ENCODE measurements around the gene RPL7L1. TPM values are rescaled to one million over a fixed set of nuclear protein-coding genes. Genes with fewer than 3 reads are reported as not detected.

The RPL7L1 gene
- total RNA-seq, 1 experiment from 2014 or later: 67.1 TPM

DNA sequence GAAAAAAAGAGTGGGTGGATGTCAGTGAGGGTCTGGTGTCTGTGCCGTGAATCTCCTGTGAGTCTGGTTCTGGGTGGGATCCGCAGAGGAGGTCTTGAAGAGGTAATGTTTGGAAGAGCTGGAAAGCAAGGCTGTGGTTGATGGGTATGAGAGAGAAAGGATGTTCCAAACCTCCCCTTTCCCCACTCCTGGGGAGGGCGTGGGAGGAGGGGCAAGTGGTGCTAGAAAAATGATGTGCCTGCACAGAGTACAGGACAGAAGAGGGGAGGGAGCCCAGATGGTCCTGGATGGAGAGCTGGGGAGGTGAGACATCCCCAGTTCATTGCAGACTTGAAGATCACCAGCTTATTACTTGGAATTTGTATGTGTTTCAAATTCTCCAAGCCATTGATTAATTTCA is 53.0 kb downstream of the RPL7L1 start:
- DNase-seq (ENCODE audit: low spot score): no peak

DNA sequence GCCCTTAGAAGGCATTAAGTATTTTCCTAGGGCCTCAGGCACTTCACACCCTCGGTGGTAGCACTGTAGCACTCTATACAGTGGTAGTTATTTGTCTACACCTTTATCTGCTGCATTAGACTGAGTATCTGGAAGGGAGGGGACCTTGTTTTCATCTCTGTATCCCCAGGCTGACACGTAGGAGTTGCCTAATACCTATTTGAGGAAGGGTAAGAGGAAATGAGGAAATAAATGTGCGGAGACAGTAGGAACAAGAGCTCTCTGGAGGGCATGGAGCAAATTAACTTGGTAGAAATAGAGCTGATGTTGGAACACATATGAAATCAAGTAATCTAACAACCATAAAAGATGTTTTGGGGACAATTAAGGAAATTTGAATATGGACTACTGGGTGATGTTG is 53.8 kb downstream of the RPL7L1 start:
- no peak for DNase-seq (ENCODE audit: low spot score)

DNA sequence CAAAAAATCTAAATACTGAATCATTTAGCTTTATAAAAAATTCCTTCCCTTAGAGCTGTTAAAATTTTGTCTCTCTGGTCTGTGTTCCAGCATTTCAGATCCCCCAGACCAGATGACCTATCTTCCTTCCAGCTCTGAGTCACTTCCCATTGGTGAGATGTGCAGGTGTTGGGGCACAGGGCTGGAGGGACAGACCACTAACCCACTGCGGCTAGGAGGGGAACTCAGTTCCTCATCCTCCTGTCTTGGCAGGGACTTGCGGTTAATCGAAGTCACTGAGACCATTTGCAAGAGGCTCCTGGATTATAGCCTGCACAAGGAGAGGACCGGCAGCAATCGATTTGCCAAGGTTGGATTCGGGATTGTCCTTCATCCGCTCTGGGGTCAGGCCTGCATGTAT is 55.9 kb downstream of the RPL7L1 start:
- DNase-seq (ENCODE audit: low spot score): no peak

DNA sequence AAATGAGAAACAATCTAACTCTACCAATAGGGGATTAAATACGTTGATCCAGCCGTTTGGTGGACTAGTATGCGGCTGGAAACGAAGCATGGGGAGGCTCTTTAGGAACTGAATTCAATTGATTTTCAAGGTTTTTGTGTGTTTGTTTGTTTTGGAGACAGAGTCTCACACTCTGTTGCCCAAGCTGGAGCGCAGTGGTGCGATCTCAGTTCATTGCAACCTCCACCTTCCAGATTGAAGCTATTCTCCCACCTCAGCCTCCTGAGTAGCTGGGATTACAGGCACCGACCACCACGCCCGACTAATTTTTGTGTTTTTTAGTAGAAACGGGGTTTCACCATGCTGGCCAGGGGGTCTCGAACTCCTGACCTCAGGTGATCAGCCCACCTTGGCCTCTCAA is 57.0 kb downstream of the RPL7L1 start:
- no peak for DNase-seq (ENCODE audit: low spot score)

DNA sequence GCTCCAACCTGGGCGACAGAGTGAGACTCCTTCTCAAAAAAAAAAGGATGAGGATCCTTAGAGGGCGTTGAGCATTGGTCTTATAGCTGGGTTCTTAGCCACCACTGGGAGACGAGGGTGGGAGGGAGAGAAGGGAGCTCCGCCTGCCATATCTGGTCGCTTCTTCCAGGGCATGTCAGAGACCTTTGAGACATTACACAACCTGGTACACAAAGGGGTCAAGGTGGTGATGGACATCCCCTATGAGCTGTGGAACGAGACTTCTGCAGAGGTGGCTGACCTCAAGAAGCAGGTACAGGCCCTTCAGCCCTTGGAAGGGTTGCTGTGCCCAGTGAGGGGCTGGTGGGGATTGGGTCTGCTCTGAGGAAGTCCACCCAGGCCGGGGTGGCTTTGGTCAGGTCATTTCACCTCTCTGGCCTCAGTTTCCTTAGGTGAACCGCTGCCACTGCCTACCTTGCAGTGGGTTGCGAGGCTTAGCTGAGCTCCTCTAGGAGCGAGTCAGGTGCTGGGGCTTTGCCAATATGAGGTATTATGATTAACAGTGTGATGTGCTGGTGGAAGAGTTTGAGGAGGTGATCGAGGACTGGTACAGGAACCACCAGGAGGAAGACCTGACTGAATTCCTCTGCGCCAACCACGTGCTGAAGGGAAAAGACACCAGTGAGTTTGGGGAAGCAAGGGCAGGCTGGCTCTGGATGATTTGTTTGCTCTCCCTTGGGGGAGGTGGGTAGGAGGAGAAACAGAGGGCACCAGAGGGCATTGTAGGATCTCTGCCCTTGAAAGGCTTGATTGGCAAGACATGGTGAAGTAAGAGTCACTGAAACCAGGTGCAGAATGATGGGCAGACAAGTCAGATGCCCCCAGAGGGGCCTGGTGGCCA is 58.4 kb downstream of the RPL7L1 start:
- no peak for DNase-seq (ENCODE audit: low spot score)

DNA sequence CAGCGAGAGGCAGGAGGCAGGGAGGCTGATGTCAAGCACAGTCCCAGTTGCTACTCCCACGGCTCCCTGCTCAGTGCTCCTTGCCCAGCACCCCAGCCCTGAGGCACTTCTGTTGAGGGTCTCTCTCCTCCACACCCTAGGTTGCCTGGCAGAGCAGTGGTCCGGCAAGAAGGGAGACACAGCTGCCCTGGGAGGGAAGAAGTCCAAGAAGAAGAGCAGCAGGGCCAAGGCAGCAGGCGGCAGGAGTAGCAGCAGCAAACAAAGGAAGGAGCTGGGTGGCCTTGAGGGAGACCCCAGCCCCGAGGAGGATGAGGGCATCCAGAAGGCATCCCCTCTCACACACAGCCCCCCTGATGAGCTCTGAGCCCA is 59.0 kb downstream of the RPL7L1 start:
- no peak for DNase-seq (ENCODE audit: low spot score)

DNA sequence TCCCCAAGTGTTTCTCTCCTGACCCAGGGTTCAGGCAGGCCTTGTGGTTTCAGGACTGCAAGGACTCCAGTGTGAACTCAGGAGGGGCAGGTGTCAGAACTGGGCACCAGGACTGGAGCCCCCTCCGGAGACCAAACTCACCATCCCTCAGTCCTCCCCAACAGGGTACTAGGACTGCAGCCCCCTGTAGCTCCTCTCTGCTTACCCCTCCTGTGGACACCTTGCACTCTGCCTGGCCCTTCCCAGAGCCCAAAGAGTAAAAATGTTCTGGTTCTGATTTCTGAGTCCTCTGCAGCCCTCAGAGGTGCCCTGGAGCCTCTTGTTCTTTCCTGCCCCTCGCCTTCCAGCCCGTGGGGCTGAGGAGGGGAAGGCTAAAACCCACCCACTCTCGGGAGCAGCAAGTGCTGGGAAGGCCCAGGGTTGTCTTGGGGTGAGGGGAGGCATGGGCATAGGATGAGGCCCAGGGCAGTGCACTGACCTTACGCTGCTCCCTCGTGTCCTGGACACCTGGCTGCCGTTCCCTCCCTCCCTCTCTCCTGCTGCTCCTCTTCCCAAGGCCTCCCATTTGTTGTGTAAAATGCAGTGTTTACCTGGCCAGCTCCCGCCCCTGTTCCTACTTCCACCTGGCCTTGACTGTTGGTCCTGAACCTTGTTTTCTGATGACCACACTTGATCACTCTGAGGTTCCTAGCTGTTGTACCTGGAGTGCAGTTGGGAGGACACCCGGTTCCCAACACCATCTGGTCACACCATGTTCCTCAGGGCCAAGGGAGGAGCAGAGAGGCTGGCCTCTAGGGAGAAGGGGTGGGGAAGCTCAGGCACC is 59.8 kb downstream of the RPL7L1 start:
- no peak for DNase-seq (ENCODE audit: low spot score)

Other genes with a start within 250 kb of the RPL7L1 start
- gene PRPH2, start 157.0 kb upstream of the RPL7L1 start, total RNA-seq (2014; rRNA removed; shearing (Covaris generic)): not detected in 2 replicates
- 34.5 and 38.7 TPM in 2 replicates for gene TBCC, start 133.5 kb upstream of the RPL7L1 start, total RNA-seq (2014; rRNA removed; shearing (Covaris generic))
- gene BICRAL, start 97.6 kb upstream of the RPL7L1 start, total RNA-seq (2014; rRNA removed; shearing (Covaris generic)): 3.6 and 3.9 TPM in 2 replicates
- gene PTCRA, start 36.4 kb downstream of the RPL7L1 start, total RNA-seq (2014; rRNA removed; shearing (Covaris generic)): not detected in 2 replicates
- 50.2 and 54.5 TPM in 2 replicates for gene CNPY3, start 49.9 kb downstream of the RPL7L1 start, total RNA-seq (2014; rRNA removed; shearing (Covaris generic))
- not detected in 2 replicates for gene GNMT, start 81.1 kb downstream of the RPL7L1 start, total RNA-seq (2014; rRNA removed; shearing (Covaris generic))
- gene PEX6, start 99.6 kb downstream of the RPL7L1 start, total RNA-seq (2014; rRNA removed; shearing (Covaris generic)): 40.9 and 50.5 TPM in 2 replicates
- gene PPP2R5D, start 105.0 kb downstream of the RPL7L1 start, total RNA-seq (2014; rRNA removed; shearing (Covaris generic)): 48.1 and 53.4 TPM in 2 replicates
- 91.0 and 91.3 TPM in 2 replicates for gene MEA1, start 134.3 kb downstream of the RPL7L1 start, total RNA-seq (2014; rRNA removed; shearing (Covaris generic))
- gene KLHDC3, start 134.6 kb downstream of the RPL7L1 start, total RNA-seq (2014; rRNA removed; shearing (Covaris generic)): 120 and 126 TPM in 2 replicates
- gene RRP36, start 142.0 kb downstream of the RPL7L1 start, total RNA-seq (2014; rRNA removed; shearing (Covaris generic)): 76.7 and 82.0 TPM in 2 replicates
- gene CUL7, start 174.2 kb downstream of the RPL7L1 start, total RNA-seq (2014; rRNA removed; shearing (Covaris generic)): 20.9 and 21.1 TPM in 2 replicates
- gene MRPL2, start 179.8 kb downstream of the RPL7L1 start, total RNA-seq (2014; rRNA removed; shearing (Covaris generic)): 54.4 and 79.1 TPM in 2 replicates
- gene KLC4, start 180.0 kb downstream of the RPL7L1 start, total RNA-seq (2014; rRNA removed; shearing (Covaris generic)): 47.6 and 58.8 TPM in 2 replicates
- 48.0 and 56.3 TPM in 2 replicates for gene PTK7, start 196.7 kb downstream of the RPL7L1 start, total RNA-seq (2014; rRNA removed; shearing (Covaris generic))

Data from HT-29 (cell line).